ENCODE measurements around the gene PHACTR3. TPM values are rescaled to one million over a fixed set of nuclear protein-coding genes. Genes with fewer than 3 reads are reported as not detected.

Gene PHACTR3
- total and polyA plus RNA-seq, 2 experiments from 2014 or later: 0.45 to 0.61 TPM

- H3K4me3 Mint-ChIP-seq: no peak overlapping the region
- H3K36me3 Mint-ChIP-seq (ENCODE audit: low read depth): no peaks in the 10 kb centered on the region
- TF ChIP-seq ZNF331 (CRISPR knock-in tag; IDR thresholded peaks at IDR 0.05; ENCODE audit: low read depth) (no peak), ZNF114 (CRISPR knock-in tag; IDR thresholded peaks at IDR 0.05) (no peak), POLR2AphosphoS5 (IDR thresholded peaks at IDR 0.05; ENCODE audit: low read depth) (no peak), NANOG (IDR thresholded peaks at IDR 0.05; ENCODE audit: borderline replicate concordance) (no peak), EZH2phosphoT487 (IDR thresholded peaks at IDR 0.05; ENCODE audit: unreplicated experiment) (no peak)
- TF ChIP-seq, protein P1, sequence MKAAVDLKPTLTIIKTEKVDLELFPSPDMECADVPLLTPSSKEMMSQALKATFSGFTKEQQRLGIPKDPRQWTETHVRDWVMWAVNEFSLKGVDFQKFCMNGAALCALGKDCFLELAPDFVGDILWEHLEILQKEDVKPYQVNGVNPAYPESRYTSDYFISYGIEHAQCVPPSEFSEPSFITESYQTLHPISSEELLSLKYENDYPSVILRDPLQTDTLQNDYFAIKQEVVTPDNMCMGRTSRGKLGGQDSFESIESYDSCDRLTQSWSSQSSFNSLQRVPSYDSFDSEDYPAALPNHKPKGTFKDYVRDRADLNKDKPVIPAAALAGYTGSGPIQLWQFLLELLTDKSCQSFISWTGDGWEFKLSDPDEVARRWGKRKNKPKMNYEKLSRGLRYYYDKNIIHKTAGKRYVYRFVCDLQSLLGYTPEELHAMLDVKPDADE (IDR thresholded peaks at IDR 0.05): no peak
- no peak for DNase-seq (ENCODE audit: low spot score)
- Histone ChIP-seq H3K4me3 (no peak overlapping the region), H3K27ac (ENCODE audit: low read depth) (no peak overlapping the region), H3K27me3 (ENCODE audit: insufficient read depth) (peaks cover 19% of the 10 kb centered on the region), H3K4me2 (no peak overlapping the region), H3K4me1 (ENCODE audit: insufficient read depth) (no peaks in the 10 kb centered on the region), H3K79me2 (replicated peaks; ENCODE audit: insufficient read depth) (no peaks in the 10 kb centered on the region), H3K9me2 (ENCODE audit: insufficient read depth) (no peaks in the 10 kb centered on the region), H3F3A (replicated peaks; ENCODE audit: low read depth) (no peaks in the 10 kb centered on the region), H3K36me3 (ENCODE audit: insufficient read depth) (no peaks in the 10 kb centered on the region), H4K20me1 (replicated peaks; ENCODE audit: insufficient read depth) (no peaks in the 10 kb centered on the region), H2AFZ (no peak overlapping the region)
- ATAC-seq: no peak
- peaks cover 16% of the 10 kb centered on the region for H3K27me3 Mint-ChIP-seq (ENCODE audit: insufficient read depth, low read depth, poor library complexity)
- H3K4me1 Mint-ChIP-seq: no peaks in the 10 kb centered on the region; the same call in 2 of the 3 replicates
- no peaks in the 10 kb centered on the region; the same call in 2 of the 3 replicates for H3K9me3 Mint-ChIP-seq
- H3K27ac Mint-ChIP-seq: no peak overlapping the region
Measured at GRCh38 chr20:59584278-59584925, 19.9 kb upstream of the PHACTR3 start.

GRCh38 chr20:59585714-59586409 lies 18.5 kb upstream of the PHACTR3 start:
- Mint-ChIP-seq H3K4me3 (no peak overlapping the region), H3K27ac (no peak overlapping the region), H3K27me3 (ENCODE audit: insufficient read depth, low read depth, poor library complexity) (peaks cover 13% of the 10 kb centered on the region), H3K4me1 (no peaks in the 10 kb centered on the region; the same call in 2 of the 3 replicates), H3K9me3 (no peaks in the 10 kb centered on the region; the same call in 2 of the 3 replicates), H3K36me3 (ENCODE audit: low read depth) (no peaks in the 10 kb centered on the region)
- H3K27ac ChIP-seq (ENCODE audit: low read depth): no peak overlapping the region
- no peaks in the 10 kb centered on the region for H3K4me1 ChIP-seq (ENCODE audit: insufficient read depth)
- H3F3A ChIP-seq (replicated peaks; ENCODE audit: low read depth): no peaks in the 10 kb centered on the region
- DNase-seq (ENCODE audit: low spot score) (no peak), ATAC-seq (no peak)
- no peaks in the 10 kb centered on the region for H3K79me2 ChIP-seq (replicated peaks; ENCODE audit: insufficient read depth)
- H3K4me3 ChIP-seq: no peak overlapping the region
- H3K36me3 ChIP-seq (ENCODE audit: insufficient read depth): no peaks in the 10 kb centered on the region
- H4K20me1 ChIP-seq (replicated peaks; ENCODE audit: insufficient read depth): no peaks in the 10 kb centered on the region
- peaks cover 7% of the 10 kb centered on the region; the same call in 1 of the 2 replicates for H3K27me3 ChIP-seq (ENCODE audit: insufficient read depth)
- no peak overlapping the region for H3K4me2 ChIP-seq
- no peak overlapping the region for H2AFZ ChIP-seq
- H3K9me2 ChIP-seq (ENCODE audit: insufficient read depth): no peaks in the 10 kb centered on the region
- TF ChIP-seq, protein P1 (IDR thresholded peaks at IDR 0.05): no peak
- TF ChIP-seq NANOG (IDR thresholded peaks at IDR 0.05; ENCODE audit: borderline replicate concordance): no peak
- no peak for TF ChIP-seq POLR2AphosphoS5 (IDR thresholded peaks at IDR 0.05; ENCODE audit: low read depth)
- TF ChIP-seq, protein P2, sequence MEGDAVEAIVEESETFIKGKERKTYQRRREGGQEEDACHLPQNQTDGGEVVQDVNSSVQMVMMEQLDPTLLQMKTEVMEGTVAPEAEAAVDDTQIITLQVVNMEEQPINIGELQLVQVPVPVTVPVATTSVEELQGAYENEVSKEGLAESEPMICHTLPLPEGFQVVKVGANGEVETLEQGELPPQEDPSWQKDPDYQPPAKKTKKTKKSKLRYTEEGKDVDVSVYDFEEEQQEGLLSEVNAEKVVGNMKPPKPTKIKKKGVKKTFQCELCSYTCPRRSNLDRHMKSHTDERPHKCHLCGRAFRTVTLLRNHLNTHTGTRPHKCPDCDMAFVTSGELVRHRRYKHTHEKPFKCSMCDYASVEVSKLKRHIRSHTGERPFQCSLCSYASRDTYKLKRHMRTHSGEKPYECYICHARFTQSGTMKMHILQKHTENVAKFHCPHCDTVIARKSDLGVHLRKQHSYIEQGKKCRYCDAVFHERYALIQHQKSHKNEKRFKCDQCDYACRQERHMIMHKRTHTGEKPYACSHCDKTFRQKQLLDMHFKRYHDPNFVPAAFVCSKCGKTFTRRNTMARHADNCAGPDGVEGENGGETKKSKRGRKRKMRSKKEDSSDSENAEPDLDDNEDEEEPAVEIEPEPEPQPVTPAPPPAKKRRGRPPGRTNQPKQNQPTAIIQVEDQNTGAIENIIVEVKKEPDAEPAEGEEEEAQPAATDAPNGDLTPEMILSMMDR (conservative IDR thresholded peaks at IDR 0.05; ENCODE audit: low read depth in 2 of 2): no peak
- TF ChIP-seq STAT1 (IDR thresholded peaks at IDR 0.05; ENCODE audit: unreplicated experiment): no peak
- TF ChIP-seq REST (IDR thresholded peaks at IDR 0.05; ENCODE audit: unreplicated experiment): no peak
- no peak for TF ChIP-seq JUNB (IDR thresholded peaks at IDR 0.05; ENCODE audit: unreplicated experiment)
- TF ChIP-seq EZH2phosphoT487 (IDR thresholded peaks at IDR 0.05; ENCODE audit: unreplicated experiment): no peak
- no peak for TF ChIP-seq ZNF331 (CRISPR knock-in tag; IDR thresholded peaks at IDR 0.05; ENCODE audit: low read depth)
- no peak for TF ChIP-seq ZNF114 (CRISPR knock-in tag; IDR thresholded peaks at IDR 0.05)
- no peak for TF ChIP-seq CREB1 (CRISPR knock-in tag; IDR thresholded peaks at IDR 0.05; ENCODE audit: low read depth)
